GM21528 (cell line): Measurements from ENCODE around the gene ZNF438.
"Not testable (repeated sequence)": the region's sequence is repeated elsewhere in the genome, so short reads cannot be mapped to it uniquely, and the experiment has no call there.

Experiments used
- ATAC-seq: cut with Tn5 transposase; IDR thresholded peaks from one replicate; pipeline ENCODE4 v1.9.1; 2021; ENCODE audit warnings: mild to moderate bottlenecking, moderate library complexity; ENCODE audit not compliant: unreplicated experiment, low FRiP score

Gene ZNF438

GRCh38 chr10:30963992-30964930 lies 67.4 kb downstream of the ZNF438 start:
- no peak for ATAC-seq

DNA sequence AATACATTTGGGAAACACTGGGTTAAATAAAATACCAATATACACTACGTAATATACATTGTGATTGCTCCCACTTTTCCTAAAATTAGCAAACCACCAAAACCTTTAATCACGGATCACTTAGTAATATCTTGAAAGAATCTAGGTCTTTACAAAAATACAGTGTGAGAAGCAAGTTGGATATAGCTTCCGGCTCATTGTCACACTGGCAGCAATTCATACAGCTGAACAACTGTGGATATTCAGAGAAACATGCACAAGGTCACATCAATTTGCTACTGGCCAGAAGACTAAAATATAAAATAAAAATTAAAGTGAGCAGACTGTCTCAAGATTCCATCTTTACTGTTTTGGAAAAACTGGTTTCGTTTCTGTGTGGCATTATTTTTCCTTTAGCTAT lies 69.1 kb downstream of the ZNF438 start:
- no peak for ATAC-seq

DNA sequence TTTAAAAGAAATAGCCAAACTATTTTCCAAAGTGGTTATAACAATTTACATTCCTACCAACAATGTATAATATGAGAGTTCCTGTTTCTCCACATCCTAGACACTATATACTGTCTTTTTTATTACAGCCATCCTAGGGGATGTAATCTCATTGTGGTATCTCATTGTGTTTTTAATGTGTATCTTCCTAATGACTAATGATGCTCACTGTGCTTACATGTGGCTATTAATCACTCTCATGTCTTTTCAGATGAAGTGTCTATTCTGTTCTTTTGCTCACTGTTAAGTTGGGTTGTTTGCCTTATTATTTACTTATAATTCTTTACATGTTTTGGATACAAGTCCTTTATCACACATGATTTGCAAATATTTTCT lies 71.8 kb downstream of the ZNF438 start:
- ATAC-seq: no peak

GRCh38 chr10:30949218-30949617 lies 82.4 kb downstream of the ZNF438 start:
- not testable (repeated sequence) for ATAC-seq

GRCh38 chr10:30944005-30944404 lies 87.7 kb downstream of the ZNF438 start:
- ATAC-seq: no peak

- ATAC-seq: no peak
Measured at GRCh38 chr10:30943451-30943850, 88.2 kb downstream of the ZNF438 start.

DNA sequence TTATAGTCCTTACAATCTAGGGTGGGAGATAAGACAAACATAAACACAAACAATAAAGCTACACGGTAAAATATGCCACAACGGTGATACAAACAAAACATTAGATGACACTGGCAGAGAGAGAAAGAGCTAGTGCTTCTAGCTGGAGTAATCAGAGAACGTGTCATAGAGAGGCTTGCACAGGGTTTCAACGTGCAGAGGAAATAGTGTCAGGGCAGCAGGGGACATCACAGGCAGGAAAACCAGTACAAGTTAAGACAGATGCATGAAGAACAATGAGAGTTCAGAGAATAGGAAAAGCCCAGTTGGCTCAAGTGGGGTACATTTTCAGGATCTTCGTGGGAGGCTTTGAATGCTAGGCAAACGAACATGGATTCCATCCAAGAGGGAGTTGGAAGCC lies 91.4 kb downstream of the ZNF438 start:
- no peak for ATAC-seq

GRCh38 chr10:30939643-30940251 lies 91.9 kb downstream of the ZNF438 start:
- no peak for ATAC-seq

- ATAC-seq: no peak
Measured at GRCh38 chr10:30935078-30935477, 96.6 kb downstream of the ZNF438 start.

GRCh38 chr10:30931094-30931493 lies 100.6 kb downstream of the ZNF438 start:
- ATAC-seq: no peak

- no peak for ATAC-seq
Measured at GRCh38 chr10:30929901-30930520, 101.7 kb downstream of the ZNF438 start.

GRCh38 chr10:30929311-30929729 lies 102.3 kb downstream of the ZNF438 start:
- not testable (repeated sequence) for ATAC-seq

DNA sequence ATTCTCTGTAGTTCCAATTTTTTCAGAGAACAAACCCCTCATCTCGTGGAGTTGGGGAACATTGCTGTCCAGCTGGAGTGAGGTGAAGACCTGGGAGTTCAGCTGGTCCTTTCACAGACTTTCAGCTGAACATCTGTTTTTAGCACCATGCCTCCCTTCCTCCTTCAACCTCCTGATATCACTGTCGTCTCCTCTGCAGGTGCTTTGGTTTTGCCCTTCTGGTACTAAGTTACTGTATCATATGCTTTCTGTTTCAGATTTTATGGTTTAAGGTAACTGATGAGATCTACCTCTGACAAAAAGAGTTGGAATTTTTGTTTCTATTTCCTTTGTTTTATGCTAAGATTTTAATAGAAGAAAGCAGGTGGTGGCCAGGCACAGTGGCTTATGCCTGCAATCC lies 102.9 kb downstream of the ZNF438 start:
- no peak for ATAC-seq

DNA sequence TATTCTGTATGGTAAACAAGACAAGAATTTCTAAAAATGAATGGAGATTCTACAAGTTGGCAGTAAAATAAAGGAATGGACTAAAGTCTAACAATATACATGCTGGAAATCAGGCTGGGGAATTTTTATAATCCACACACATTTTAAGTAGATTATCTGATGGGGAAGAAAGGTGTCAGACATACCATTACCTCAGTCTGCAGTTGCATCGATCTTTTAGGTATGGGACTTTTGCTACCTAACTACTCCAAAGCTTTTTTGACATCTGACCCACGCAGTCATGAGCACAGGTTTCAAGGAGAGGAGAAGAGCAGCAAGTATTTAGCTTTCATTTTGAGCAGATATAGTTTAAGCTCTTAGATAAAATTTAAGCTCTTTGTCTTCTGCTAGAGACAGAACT lies 113.0 kb downstream of the ZNF438 start:
- no peak for ATAC-seq

GRCh38 chr10:30917789-30918188 lies 113.9 kb downstream of the ZNF438 start:
- no peak for ATAC-seq

DNA sequence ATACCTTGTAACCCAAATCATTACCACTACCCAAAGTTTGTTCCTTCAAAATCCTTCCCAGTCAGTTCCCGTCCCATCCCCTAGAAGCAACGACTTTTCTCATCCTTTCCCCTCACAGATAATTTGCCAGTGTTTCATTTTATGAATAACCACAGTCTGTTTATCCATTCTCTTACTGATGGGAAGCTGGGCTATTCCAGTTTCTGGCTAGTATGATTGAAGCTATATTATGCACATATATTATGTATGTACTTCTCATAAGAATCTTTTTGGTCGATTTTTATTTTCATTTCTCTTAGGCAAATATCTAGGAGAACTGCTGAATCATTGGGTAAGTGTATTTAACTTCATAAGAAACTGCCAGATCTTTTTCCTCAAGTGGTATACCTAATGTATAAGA lies 114.6 kb downstream of the ZNF438 start:
- ATAC-seq: no peak

- ATAC-seq: no peak
Measured at GRCh38 chr10:30915146-30915545, 116.5 kb downstream of the ZNF438 start.

GRCh38 chr10:30911303-30911863 lies 120.3 kb downstream of the ZNF438 start:
- ATAC-seq: no peak

DNA sequence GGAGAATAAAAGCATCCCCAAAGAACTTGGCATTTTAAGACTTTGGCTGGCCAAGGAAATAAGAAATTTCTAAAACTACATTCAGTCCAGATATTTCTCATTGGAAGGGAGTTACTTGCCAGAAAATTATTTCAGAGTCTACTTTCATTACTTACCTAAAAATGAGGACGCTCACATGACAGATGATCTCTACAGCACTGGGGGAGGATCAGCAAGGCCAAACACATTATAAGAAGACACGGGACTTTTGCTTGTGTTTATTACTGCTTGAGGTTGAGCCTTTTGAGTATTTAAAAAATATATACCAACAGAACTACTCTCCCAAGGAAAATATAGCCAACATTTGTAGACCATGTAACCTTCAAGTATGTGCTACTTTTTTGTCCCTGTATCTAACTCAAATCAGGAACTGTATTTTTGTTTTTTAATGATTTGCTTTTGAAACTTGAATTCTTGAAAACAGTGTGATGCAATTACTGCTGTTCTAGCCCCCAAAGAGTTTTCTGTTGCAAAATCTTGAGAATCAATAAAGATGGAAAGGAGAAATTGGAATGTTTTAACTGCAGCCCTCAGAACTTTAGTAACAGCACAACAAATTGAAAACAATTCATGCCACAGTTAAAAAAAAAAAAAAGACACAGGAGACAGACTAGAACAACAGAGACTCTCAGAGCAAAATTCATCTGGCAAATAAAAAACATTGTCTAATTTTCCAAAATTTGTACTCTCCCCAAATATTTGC lies 128.1 kb downstream of the ZNF438 start:
- no peak for ATAC-seq

DNA sequence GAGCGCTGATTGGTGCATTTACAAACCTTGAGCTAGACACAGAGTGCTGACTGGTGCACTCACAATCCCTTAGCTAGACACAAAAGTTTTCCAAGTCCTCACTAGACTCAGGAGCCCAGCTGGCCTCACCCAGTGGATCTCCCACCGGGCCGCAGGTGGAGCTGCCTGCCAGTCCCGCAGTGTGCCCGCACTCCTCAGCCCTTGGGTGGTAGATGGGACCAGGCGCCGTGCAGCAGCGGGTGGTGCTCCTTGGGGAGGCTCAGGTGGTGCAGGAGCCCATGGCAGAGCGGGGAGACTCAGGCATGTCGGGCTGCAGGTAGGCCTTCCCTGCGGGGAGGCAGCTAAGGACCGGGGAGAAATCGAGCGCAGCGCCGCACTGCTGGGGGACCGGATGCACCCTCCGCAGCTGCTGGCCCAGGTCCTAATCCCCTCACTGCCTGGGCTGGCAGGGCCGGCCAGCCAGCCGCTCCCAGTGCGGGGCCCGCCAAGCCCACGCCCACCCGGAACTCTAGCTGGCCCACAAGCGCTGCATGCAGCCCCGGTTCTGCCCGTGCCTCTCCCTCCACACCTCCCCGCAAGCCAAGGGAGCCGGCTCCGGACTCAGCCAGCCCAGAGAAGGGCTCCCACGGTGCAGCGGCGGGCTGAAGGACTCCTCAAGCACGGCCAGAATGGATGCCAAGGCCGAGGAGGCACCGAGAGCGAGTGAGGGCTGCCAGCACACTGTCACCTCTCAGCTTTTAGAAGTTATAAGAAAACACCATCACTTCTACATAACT lies 128.9 kb downstream of the ZNF438 start:
- ATAC-seq: no peak
